GM12872 (cell line): Measurements from ENCODE around the gene TTC39B.
A peak's percentile ranks its signal among the peaks of the same experiment; 100 is the strongest.

Experiments used
- CTCF ChIP-seq: IDR thresholded peaks from 3 replicates; pipeline ENCODE4 v1.5.1; 2011; ENCODE audit warnings: low read depth, mild to moderate bottlenecking, low read length, moderate library complexity; ENCODE audit not compliant: insufficient read depth

TTC39B gene

GRCh38 chr9:15137658-15138356, 169.2 kb downstream of the TTC39B start:
- TF ChIP-seq CTCF = no peak

GRCh38 chr9:15137089-15137488, 169.9 kb downstream of the TTC39B start:
- TF ChIP-seq CTCF = no peak

GRCh38 chr9:15136646-15137045, 170.4 kb downstream of the TTC39B start:
- TF ChIP-seq CTCF = no peak

- peak; percentile 93 for TF ChIP-seq CTCF
Measured at GRCh38 chr9:15135164-15135792, 171.7 kb downstream of the TTC39B start.

GRCh38 chr9:15133488-15133887, 173.5 kb downstream of the TTC39B start:
- no peak for TF ChIP-seq CTCF

- TF ChIP-seq CTCF = no peak
Measured at GRCh38 chr9:15132091-15132490, 174.9 kb downstream of the TTC39B start.

GRCh38 chr9:15131094-15131493, 175.9 kb downstream of the TTC39B start:
- TF ChIP-seq CTCF = no peak
